Measurements from ENCODE around the gene MAP4K3. TPM values are rescaled to one million over a fixed set of nuclear protein-coding genes. Genes with fewer than 3 reads are reported as not detected.
"Not testable (repeated sequence)": the region's sequence is repeated elsewhere in the genome, so short reads cannot be mapped to it uniquely, and the experiment has no call there.

Gene MAP4K3
- total and polyA plus RNA-seq, 11 donors = 14.5 to 45.4 (median 33.4) TPM

DNA sequence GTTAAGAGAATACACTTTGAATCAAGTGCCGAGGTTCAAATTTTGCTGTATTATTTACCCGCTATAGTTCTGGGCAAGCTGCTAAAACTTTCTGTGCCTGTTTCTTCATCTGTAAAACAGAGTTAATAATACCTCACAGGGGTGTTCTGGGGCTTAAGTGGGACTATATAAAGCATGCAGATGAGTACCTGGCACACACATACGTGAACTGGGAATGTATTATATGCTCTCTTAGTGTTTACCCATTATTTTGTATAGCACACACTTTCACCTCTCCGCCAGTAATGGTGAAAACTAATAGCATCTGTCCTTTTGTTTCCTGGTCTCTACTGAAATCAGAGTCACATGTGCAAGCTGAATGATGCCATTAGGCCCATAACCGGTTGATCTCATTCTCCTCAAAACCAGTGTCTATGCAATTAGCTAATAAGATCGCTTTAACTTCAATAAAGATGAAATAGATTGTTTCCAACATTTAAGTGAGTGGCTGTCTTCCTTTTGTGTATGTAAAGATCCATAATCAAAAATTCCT, 189.5 kb downstream of the MAP4K3 start:
- DNase-seq (no peak), ATAC-seq (peak in 3 of 4 donors; percentile 35 to 66 (median 51))
- 66 to 80% (median 68%) methylated on average over 6 of the region's 6 CpGs for WGBS, 4 donors
- H3K36me3 ChIP-seq = peaks cover 0 to 43% (median 31%) of the 10 kb centered on the region in 9 donors
- H3K27me3 ChIP-seq = no peaks in the 10 kb centered on the region
- no peaks in the 10 kb centered on the region for H3K9me3 ChIP-seq
- no peak overlapping the region for H3K4me3 ChIP-seq
- peaks cover 0 to 5% (median 0%) of the 10 kb centered on the region in 12 donors for H3K4me1 ChIP-seq
- intact Hi-C loops (cut with DNase I) = no loop called here
- TF ChIP-seq CTCF (IDR thresholded peaks at IDR 0.05) = no peak
- TF ChIP-seq POLR2A (IDR thresholded peaks at IDR 0.05) = no peak
- H3K27ac ChIP-seq = peak overlapping the region in 1 of 12 donors; percentile 17

DNA sequence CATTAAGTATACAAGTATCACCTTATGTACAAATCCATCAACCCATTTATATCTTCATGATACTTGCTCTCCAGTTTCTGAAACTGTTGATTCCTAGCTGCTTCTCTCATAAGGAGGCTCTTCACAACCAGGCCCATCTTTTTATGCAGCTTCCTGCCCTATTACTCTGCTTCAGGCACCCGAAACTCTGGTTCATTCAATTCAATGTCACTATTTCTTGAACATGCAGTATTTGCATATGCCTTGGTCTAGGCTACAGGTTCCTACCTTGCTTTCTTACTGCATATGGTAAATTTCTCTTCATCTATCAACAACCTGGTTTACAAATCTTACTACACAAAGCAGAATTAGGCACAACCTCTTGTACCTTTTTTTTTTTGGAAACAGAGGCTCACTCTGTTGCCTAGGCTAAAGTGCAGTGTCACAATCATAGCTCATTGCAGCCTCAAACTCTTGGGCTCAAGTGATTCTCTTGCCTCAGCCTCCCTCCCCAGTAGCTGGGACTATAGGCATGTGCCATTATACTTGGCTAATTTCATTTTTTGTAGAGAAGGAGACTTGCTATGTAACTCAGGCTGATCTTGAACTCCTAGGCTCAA, 190.6 kb downstream of the MAP4K3 start:
- intact Hi-C loops (cut with DNase I) = no loop called here
- DNase-seq = no peak
- Histone ChIP-seq H3K4me3 (no peak overlapping the region), H3K36me3 (peaks cover 0 to 32% (median 20%) of the 10 kb centered on the region in 9 donors), H3K4me1 (peaks cover 0 to 12% (median 5%) of the 10 kb centered on the region in 12 donors), H3K27me3 (no peaks in the 10 kb centered on the region), H3K9me3 (no peaks in the 10 kb centered on the region), H3K27ac (no peak overlapping the region)
- TF ChIP-seq POLR2A (IDR thresholded peaks at IDR 0.05) (no peak), CTCF (IDR thresholded peaks at IDR 0.05) (no peak)
- 91 to 97% (median 92%) methylated on average over 1 of the region's 1 CpG for whole genome bisulfite sequencing, 4 donors
- ATAC-seq = no peak

- H3K27me3 ChIP-seq; ATAC-seq; DNase-seq; H3K9me3 ChIP-seq; intact Hi-C loops (cut with DNase I); H3K27ac ChIP-seq: not testable (repeated sequence)
- Histone ChIP-seq H3K4me3 (peak overlapping the region in 1 of 12 donors; percentile 44), H3K4me1 (peaks cover 0 to 20% (median 7%) of the 10 kb centered on the region in 12 donors), H3K36me3 (peaks cover 0 to 18% (median 6%) of the 10 kb centered on the region in 9 donors)
- 84 to 94% (median 88%) methylated on average over 31 of the region's 31 CpGs for WGBS, 4 donors
Observed at GRCh38 chr2:39244963-39245625, 192.0 kb downstream of the MAP4K3 start.

DNA sequence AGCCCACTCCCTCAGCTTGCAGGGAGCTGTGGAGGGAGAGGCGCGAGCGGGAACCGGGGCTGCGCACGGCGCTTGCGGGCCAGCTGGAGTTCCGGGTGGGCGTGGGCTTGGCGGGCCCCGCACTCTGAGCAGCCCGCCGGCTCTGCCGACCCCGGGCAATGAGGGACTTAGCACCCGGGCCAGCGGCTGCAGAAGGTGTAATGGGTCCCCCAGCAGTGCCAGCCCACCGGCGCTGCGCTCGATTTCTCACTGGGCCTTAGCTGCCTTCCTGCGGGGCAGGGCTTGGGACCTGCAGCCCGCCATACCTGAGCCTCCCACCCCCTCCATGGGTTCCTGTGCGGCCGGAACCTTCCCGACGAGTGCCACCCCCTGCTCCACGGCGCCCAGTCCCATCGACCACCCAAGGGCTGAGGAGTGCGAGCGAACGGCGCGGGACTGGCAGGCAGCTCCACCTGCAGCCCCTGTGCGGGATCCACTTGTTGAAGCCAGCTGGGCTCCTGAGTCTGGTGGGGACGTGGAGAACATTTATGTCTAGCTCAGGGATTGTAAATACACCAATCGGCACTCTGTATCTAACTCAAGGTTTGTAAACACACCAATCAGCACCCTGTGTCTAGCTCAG, 192.7 kb downstream of the MAP4K3 start:
- intact Hi-C loops (cut with DNase I); DNase-seq; H3K9me3 ChIP-seq; H3K27me3 ChIP-seq; H3K27ac ChIP-seq; ATAC-seq: not testable (repeated sequence)
- Histone ChIP-seq H3K4me1 (peaks cover 0 to 20% (median 7%) of the 10 kb centered on the region in 12 donors), H3K4me3 (peak overlapping the region in 4 of 12 donors; percentile 32 to 46 (median 34)), H3K36me3 (peaks cover 0 to 11% (median 0%) of the 10 kb centered on the region in 9 donors)
- 80 to 98% (median 94%) methylated on average over 30 to 39 of the region's 39 CpGs for WGBS, 4 donors

Data from heart left ventricle (tissue), 16 donors.